ENCODE results near the gene MDH2.
"Not testable (repeated sequence)": the region's sequence is repeated elsewhere in the genome, so short reads cannot be mapped to it uniquely, and the experiment has no call there.

MDH2 gene

DNA sequence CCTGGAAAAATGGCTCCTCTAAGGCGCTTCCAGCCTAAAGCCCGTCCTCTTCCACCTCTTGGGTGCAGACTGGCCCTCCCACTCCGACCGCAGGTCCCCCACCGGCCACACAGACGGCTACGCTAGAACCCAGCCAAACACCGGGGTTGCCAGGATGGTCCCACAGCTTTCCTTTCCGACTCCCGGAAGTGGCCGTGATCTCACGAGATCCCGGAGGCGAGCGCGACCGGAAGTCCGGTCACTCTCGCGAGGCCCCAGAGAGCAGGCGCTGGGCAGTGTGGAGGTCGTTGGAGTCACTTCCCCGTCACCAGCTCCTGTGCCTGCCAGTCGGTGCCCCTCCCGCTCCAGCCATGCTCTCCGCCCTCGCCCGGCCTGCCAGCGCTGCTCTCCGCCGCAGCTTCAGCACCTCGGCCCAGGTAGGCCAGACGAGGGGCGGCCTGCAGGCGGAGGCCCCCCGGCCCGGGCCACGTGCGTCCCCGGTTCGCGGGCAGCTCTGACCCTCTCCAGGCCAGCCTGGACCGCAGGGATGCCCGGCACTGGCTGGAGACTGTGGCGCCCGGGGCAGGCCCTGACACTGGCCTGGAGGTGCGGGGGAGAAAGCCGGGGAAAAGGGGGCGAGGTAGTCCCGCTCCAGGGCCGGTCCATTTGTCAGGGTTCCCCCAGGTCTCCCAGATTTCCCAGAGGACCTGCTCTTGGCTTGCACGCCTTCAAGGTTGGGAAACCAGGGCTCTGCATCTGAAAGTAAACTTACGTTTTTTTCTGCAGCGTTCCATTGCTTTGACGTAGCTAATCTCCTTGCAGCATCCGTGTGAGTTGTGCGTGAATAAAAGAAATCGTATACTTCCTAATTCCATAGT, at the start of gene MDH2, which contains the start of gene STYXL1:
MDH2 (plus strand) TSS at position 296 of the 857 bp plus-strand sequence; CDS start at position 351, 55 bp downstream.
STYXL1 (minus strand) TSS at position 190 of the 857 bp plus-strand sequence. CDS start 17,477 bp downstream, outside the sequence.
- peak; percentile 87 to 93 for DNase-seq (ENCODE audit: low read depth in 2 of 2)

- no peak for DNase-seq (ENCODE audit: low read depth in 2 of 2)
Observed at GRCh38 chr7:76000566-76000965, 47.3 kb upstream of the MDH2 start.

DNA sequence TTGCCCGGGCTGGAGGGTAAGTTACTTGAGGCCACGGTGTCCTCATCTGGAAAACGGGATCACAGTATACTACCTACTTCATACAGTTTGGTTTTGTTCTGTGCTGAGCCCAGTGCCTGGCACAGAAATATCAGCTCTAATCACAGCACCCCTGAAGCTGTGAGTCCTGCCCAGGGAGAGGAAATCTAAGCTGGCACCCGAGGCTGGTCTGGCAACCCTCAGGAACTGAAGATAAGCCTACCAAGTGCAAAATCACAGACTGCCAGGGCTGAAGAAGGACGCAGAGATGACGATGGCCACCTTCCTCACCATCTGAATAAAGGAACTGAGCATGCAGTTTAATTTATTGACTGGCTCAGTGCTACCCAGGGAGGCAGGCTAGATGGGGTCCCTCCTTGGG, 45.8 kb upstream of the MDH2 start:
- DNase-seq (ENCODE audit: low read depth in 2 of 2) = no peak

GRCh38 chr7:76002822-76003221, 45.1 kb upstream of the MDH2 start:
- DNase-seq (ENCODE audit: low read depth in 2 of 2) = no peak

DNA sequence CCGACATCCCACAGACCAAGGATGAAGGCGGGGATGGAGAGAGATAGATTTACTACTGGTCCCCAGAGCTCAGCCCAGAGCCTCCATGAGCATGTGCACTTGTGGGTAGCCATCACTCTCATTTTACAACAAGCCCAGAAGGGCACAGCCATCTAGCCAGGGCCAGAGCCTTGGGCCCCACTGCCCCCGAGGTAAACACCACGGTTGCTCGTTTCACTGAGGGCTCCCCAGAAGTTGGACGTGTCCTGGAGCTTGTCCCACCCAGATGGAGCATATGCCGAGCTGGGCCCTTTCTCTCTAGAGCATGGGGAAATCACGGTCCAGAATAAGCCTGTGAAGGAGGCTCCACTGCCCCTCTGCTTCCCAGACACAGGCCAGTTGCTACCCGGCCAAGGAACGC, 44.6 kb upstream of the MDH2 start:
- no peak for DNase-seq (ENCODE audit: low read depth in 2 of 2)

DNA sequence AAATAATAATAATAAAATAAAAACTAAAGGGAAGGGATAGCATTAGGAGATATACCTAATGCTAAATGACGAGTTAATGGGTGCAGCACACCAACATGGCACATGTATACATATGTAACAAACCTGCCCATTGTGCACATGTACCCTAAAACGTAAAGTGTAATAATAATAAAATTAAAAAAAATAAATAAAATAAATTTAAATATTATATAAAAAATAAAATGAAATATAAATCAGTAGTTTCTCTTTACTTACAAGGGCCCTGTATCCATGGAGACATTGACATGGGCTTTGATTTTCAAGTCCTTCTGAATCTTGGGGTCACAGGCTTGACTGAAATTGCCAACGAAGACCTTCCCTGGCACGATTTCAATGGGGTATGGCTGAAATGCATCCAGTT, 42.9 kb upstream of the MDH2 start:
- not testable (repeated sequence) for DNase-seq (ENCODE audit: low read depth in 2 of 2)

DNA sequence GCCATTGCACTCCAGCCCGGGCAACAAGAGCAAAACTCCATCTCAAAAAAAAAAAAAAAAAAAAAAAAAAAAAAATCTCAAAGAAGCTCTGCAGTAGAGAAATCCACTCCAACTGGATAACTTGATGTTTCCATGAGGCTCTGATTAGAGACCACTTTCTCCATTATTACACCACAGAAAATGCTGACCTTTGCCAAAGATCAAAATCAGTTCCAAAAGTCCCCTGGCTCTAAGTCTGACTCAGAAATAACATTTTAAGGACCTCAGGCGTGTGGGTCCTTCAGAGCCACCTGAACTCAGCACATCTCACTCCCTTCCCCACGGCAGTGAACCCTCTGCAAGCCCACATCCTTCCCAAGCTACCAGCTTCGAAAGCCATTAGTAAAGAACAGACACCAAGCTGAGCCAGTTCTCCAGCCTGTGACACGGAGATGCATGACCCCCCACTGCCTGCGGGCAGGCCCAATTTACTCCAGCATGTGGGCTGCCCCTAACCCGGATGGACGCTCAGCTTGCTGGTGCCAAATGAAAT, 39.7 kb upstream of the MDH2 start:
- peak in 1 of 2 donors; percentile 38 for DNase-seq (ENCODE audit: low read depth in 2 of 2)

GRCh38 chr7:76009672-76010600, 38.0 kb upstream of the MDH2 start:
- no peak for DNase-seq (ENCODE audit: low read depth in 2 of 2)

GRCh38 chr7:76011442-76011861, 36.5 kb upstream of the MDH2 start:
- no peak for DNase-seq (ENCODE audit: low read depth in 2 of 2)

DNA sequence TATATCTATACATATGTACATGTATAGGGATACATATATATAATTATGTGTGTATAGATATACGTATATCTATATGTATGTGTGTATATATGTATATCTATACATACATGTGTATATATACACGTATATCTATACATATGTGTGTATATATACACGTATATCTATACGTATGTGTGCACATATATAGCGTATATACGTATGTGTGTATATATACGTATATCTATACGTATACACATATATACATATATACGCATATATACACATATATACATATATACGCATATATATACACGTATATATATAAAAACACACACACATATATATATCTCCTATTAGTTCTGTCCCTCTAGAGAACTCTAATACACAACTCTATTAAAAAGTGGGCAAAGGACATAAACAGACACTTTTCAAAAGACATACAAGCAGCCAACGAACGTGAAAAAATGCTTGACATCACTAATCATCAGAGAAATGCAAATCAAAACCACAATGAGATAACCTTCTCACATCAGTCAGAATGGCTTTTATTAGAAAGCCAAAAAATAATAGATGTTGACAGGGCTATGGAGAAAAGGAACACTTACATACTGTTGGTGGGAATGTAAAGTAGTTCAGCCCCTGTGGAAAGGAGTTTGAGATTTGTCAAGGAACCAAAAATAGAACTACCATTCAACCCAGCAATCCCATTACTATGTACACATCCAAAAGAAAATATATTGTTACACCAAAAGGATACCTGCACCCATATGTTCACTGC, 31.5 kb upstream of the MDH2 start:
- DNase-seq (ENCODE audit: low read depth in 2 of 2) = no peak

DNA sequence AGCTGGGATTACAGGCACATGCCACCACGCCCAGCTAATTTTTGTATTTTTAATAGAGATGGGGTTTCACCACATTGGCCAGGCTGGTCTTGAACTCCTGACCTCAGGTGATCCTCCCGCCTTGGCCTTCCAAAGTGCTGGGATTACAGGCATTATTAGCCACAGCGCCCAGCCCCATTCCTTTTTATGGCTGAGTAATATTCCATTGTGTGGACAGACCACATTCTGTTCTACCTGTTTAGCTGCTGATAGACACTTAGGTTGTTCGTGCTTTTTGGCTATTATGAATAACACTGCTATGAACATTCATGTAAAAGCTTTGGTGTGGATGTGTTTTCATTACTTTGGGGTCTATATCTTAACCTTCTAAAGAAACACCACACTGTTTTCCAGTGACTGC, 29.4 kb upstream of the MDH2 start:
- not testable (repeated sequence) for DNase-seq (ENCODE audit: low read depth in 2 of 2)

DNA sequence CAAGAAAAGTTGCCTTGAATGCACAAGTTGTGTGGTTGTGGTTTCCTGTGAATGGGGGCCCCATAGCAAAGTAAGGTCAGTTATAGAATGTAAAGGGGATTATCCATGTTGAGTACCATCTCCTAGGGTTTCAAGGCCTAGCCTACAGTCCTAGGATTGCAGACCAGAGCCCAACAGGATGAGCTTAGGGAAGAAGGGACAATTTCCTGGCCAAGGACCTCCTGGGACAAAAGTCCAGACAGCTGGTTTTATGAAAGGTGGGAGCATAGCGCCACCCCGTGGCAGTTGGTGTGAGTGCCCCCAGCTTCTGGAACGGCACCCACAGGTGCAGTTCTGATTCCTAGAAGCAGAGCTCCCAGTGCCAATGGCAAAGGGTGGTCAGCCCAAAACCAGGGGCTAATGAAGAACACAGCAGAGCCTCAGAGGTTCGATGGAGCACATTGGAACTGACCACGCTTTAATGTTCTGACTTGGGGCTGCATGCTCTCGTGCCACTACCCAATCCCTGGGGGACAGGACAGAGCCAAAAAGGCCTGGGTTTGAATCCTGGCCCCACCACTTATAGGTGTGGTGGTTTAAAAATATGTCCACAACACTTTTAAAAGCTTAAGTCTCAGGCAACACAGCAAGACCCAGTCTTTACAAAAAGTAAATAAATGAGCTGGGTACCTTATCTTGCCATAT, 27.7 kb upstream of the MDH2 start:
- peak; percentile 35 to 40 for DNase-seq (ENCODE audit: low read depth in 2 of 2)

- DNase-seq (ENCODE audit: low read depth in 2 of 2) = no peak
Observed at GRCh38 chr7:76022026-76022780, 25.7 kb upstream of the MDH2 start.

GRCh38 chr7:76023002-76023401, 24.9 kb upstream of the MDH2 start:
- DNase-seq (ENCODE audit: low read depth in 2 of 2) = no peak

GRCh38 chr7:76029682-76030081, 18.2 kb upstream of the MDH2 start:
- not testable (repeated sequence) for DNase-seq (ENCODE audit: low read depth in 2 of 2)

GRCh38 chr7:76031964-76032363, 15.9 kb upstream of the MDH2 start:
- no peak for DNase-seq (ENCODE audit: low read depth in 2 of 2)

- DNase-seq (ENCODE audit: low read depth in 2 of 2) = no peak
Observed at GRCh38 chr7:76037310-76037709, 10.6 kb upstream of the MDH2 start.

GRCh38 chr7:76040126-76040525, 7.8 kb upstream of the MDH2 start:
- no peak for DNase-seq (ENCODE audit: low read depth in 2 of 2)

DNA sequence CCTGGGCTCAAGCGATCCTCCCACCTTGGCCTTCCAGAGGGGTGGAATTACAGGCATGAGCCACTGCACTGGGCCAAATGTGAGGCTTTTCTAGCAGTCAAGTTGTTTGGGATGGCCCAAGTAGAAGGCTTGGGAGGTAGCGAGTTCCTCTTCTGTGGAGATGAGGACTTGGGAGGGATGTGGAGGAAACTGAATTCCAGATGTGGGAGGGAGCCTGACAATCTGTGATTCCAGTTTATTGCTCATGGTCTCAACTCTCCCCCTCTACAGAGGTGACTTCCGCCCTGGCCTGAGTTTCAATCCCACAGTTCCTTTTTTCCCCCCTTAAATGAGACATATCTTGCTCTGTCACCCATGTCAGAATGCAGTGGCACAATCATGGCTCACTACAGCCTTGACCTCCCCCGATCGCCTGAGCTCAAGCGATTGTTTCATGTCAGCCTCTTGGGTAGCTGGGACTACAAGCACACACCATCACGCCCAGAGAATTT, 3.5 kb upstream of the MDH2 start:
- no peak for DNase-seq (ENCODE audit: low read depth in 2 of 2)

GRCh38 chr7:76047305-76047810, 548 bp upstream of the MDH2 start:
- DNase-seq (ENCODE audit: low read depth in 2 of 2) = no peak

Measured in stimulated activated CD8-positive, alpha-beta memory T cell treated with anti-CD3 and anti-CD28 coated beads, Interleukin-15, amount 100 ng/mL, for 48 hours (primary cell).